ENCODE data around the gene MCM8. TPM values are rescaled to one million over a fixed set of nuclear protein-coding genes. Genes with fewer than 3 reads are reported as not detected.

The MCM8 gene
- total and polyA plus RNA-seq, 2 donors from 2014 or later: 1.9 to 6.6 TPM

DNA sequence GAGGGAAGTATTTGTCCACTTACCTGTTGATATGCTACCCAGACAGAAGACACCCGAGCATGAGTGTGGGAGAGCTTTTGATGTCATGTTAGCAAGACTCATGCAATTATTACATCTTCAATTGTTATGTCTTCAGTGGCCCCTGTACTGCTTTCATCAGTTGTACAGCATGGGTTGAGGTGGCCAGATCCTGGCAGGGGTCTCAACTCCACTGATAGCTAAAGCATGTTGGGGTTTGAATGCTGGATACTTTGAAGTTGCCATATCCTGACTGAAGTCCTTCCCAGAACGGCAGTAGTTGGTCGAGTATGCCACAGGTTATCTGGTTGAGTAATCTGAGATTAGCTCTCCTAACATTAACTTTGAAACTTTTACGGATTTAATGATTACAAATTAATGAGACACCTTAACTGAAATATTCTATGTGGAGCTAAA lies 56.7 kb downstream of the MCM8 start:
- TF ChIP-seq, protein P1, sequence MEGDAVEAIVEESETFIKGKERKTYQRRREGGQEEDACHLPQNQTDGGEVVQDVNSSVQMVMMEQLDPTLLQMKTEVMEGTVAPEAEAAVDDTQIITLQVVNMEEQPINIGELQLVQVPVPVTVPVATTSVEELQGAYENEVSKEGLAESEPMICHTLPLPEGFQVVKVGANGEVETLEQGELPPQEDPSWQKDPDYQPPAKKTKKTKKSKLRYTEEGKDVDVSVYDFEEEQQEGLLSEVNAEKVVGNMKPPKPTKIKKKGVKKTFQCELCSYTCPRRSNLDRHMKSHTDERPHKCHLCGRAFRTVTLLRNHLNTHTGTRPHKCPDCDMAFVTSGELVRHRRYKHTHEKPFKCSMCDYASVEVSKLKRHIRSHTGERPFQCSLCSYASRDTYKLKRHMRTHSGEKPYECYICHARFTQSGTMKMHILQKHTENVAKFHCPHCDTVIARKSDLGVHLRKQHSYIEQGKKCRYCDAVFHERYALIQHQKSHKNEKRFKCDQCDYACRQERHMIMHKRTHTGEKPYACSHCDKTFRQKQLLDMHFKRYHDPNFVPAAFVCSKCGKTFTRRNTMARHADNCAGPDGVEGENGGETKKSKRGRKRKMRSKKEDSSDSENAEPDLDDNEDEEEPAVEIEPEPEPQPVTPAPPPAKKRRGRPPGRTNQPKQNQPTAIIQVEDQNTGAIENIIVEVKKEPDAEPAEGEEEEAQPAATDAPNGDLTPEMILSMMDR (IDR thresholded peaks at IDR 0.05; ENCODE audit: borderline replicate concordance, extremely low read depth, insufficient read depth): no peak
- no peaks in the 10 kb centered on the region for H3K9me3 ChIP-seq (ENCODE audit: control insufficient read depth in 2 of 3, insufficient read depth in 1 of 3, low read length in 3 of 3)
- peak overlapping the region in 2 of 3 donors; percentile 62 to 66 for H3K9ac ChIP-seq (ENCODE audit: low read length in 3 of 3)
- DNase-seq: peak in 3 of 5 donors; percentile 11 to 26 (median 20)
- intact Hi-C loops (cut with DNase I): no loop called here
- peak overlapping the region; percentile 76 to 87 (median 86) for H3K4me3 ChIP-seq (ENCODE audit: low read length in 3 of 3)
- peaks cover 0 to 7% (median 0%) of the 10 kb centered on the region in 3 donors for H3K4me1 ChIP-seq (ENCODE audit: control insufficient read depth in 2 of 3, insufficient read depth in 2 of 3, low read depth in 1 of 3, low read length in 3 of 3)
- no peak for FAIRE-seq
- peaks cover 2 to 21% (median 6%) of the 10 kb centered on the region in 3 donors for H3K36me3 ChIP-seq (ENCODE audit: control insufficient read depth in 2 of 3, insufficient read depth in 3 of 3, low read length in 3 of 3)
- no peaks in the 10 kb centered on the region for H3K27me3 ChIP-seq (ENCODE audit: control insufficient read depth, insufficient read depth, low read length)
- peak overlapping the region; percentile 27 to 58 for H3K27ac ChIP-seq (ENCODE audit: low read depth in 2 of 2, low read length in 2 of 2)

DNA sequence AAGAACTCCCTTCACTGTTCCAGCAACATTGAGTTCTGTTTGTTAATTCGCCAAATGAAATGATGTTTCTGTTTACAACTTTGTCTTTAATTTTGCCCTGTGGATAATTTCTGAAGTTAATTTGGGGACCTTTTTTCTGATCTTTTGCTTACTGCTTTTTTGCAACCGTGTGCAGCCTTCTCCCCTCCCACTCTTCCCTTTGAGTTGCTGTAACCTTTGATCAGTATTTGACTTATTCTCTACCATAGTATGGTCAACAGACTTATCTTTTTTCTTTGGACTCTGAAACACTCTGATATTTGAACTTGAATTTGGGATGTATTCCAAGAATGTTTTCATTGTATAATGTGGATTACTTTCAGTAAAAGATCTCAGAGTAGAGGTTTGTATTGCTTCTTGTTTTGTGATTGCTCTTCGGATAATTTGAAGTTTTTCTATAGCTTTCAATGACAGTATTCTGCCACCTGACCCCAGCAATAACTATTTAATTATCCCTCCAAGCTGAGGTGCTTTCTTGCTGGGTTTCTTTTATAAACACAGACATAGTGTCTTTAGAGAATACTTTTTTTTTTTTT lies 57.2 kb downstream of the MCM8 start:
- peak in 1 of 5 donors; percentile 5 for DNase-seq

DNA sequence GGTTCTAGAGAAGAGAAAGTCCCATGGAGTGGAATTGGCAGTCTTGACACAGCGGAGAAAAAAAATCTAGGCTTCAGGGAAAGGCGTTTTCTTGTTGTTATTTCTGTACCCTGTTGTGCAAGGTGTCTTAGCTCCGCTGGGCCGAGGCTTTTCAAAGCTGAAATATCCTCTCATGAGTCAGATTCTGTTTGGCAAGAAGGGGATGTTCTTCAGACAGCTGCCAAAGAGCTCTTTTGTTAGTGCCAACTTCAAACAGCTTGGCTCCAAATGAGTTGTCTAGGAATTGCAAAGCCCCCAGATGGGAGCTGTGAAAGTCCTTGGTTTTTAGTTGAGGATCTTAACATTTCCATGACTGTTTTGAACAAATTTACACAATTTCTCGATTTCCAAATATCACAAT lies 57.8 kb downstream of the MCM8 start:
- H3K27me3 ChIP-seq (ENCODE audit: control insufficient read depth, insufficient read depth, low read length): no peaks in the 10 kb centered on the region
- peaks cover 2 to 30% (median 6%) of the 10 kb centered on the region in 3 donors for H3K36me3 ChIP-seq (ENCODE audit: control insufficient read depth in 2 of 3, insufficient read depth in 3 of 3, low read length in 3 of 3)
- no peaks in the 10 kb centered on the region for H3K9me3 ChIP-seq (ENCODE audit: control insufficient read depth in 2 of 3, insufficient read depth in 1 of 3, low read length in 3 of 3)
- DNase-seq: peak in 1 of 5 donors; percentile 24
- intact Hi-C loops (cut with DNase I): no loop called here
- peak overlapping the region in 2 of 3 donors; percentile 86 to 87 for H3K4me3 ChIP-seq (ENCODE audit: low read length in 3 of 3)
- peak overlapping the region in 1 of 2 donors; percentile 58 for H3K27ac ChIP-seq (ENCODE audit: low read depth in 2 of 2, low read length in 2 of 2)
- TF ChIP-seq, protein P1 (IDR thresholded peaks at IDR 0.05; ENCODE audit: borderline replicate concordance, extremely low read depth, insufficient read depth): no peak
- no peak overlapping the region for H3K9ac ChIP-seq (ENCODE audit: low read length in 3 of 3)
- H3K4me1 ChIP-seq (ENCODE audit: control insufficient read depth in 2 of 3, insufficient read depth in 2 of 3, low read depth in 1 of 3, low read length in 3 of 3): peaks cover 0 to 7% (median 0%) of the 10 kb centered on the region in 3 donors
- no peak for FAIRE-seq

More for the DNA sequence above, 57.2 kb downstream of the MCM8 start:
- Histone ChIP-seq H3K4me1 (ENCODE audit: control insufficient read depth in 2 of 3, insufficient read depth in 2 of 3, low read depth in 1 of 3, low read length in 3 of 3) (peaks cover 0 to 7% (median 0%) of the 10 kb centered on the region in 3 donors), H3K27me3 (ENCODE audit: control insufficient read depth, insufficient read depth, low read length) (no peaks in the 10 kb centered on the region), H3K9ac (ENCODE audit: low read length in 3 of 3) (peak overlapping the region in 2 of 3 donors; percentile 62 to 66), H3K27ac (ENCODE audit: low read depth in 2 of 2, low read length in 2 of 2) (peak overlapping the region in 1 of 2 donors; percentile 58), H3K36me3 (ENCODE audit: control insufficient read depth in 2 of 3, insufficient read depth in 3 of 3, low read length in 3 of 3) (peaks cover 2 to 26% (median 6%) of the 10 kb centered on the region in 3 donors), H3K9me3 (ENCODE audit: control insufficient read depth in 2 of 3, insufficient read depth in 1 of 3, low read length in 3 of 3) (no peaks in the 10 kb centered on the region), H3K4me3 (ENCODE audit: low read length in 3 of 3) (peak overlapping the region; percentile 76 to 87 (median 86))
- TF ChIP-seq, protein P1 (IDR thresholded peaks at IDR 0.05; ENCODE audit: borderline replicate concordance, extremely low read depth, insufficient read depth): no peak
- intact Hi-C loops (cut with DNase I): no loop called here
- FAIRE-seq: no peak

Data from kidney (tissue), 14 donors.